GM12872 (cell line): Measurements from ENCODE around the gene CHSY3.

Experiments used
- TF ChIP-seq, protein P1 (sequence below): IDR thresholded peaks from 3 replicates; pipeline ENCODE4 v1.5.1; 2011; ENCODE audit warnings: low read depth, mild to moderate bottlenecking, low read length, moderate library complexity; ENCODE audit not compliant: insufficient read depth

The CHSY3 gene

DNA sequence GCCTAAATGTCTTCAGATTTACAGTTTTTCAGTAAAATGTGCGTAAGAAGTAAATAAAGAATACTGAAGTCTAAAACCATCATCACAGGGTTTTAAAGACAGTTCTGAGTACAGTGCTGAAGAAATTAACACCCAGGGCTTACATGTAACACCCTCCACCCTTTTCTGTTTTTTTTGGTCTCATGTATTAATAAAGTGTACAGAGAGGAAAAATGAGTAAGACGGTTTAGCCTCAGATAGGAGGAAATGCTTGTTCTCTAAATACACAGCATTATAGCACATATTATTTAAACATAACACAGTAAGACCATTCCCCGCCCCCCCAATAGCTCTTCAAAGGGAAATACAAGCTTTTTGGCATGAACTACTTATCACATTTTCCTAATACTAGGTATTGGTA lies 119.3 kb downstream of the CHSY3 start:
- TF ChIP-seq, protein P1, sequence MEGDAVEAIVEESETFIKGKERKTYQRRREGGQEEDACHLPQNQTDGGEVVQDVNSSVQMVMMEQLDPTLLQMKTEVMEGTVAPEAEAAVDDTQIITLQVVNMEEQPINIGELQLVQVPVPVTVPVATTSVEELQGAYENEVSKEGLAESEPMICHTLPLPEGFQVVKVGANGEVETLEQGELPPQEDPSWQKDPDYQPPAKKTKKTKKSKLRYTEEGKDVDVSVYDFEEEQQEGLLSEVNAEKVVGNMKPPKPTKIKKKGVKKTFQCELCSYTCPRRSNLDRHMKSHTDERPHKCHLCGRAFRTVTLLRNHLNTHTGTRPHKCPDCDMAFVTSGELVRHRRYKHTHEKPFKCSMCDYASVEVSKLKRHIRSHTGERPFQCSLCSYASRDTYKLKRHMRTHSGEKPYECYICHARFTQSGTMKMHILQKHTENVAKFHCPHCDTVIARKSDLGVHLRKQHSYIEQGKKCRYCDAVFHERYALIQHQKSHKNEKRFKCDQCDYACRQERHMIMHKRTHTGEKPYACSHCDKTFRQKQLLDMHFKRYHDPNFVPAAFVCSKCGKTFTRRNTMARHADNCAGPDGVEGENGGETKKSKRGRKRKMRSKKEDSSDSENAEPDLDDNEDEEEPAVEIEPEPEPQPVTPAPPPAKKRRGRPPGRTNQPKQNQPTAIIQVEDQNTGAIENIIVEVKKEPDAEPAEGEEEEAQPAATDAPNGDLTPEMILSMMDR: no peak

GRCh38 chr5:130024006-130024405 lies 119.7 kb downstream of the CHSY3 start:
- TF ChIP-seq, protein P1: no peak

DNA sequence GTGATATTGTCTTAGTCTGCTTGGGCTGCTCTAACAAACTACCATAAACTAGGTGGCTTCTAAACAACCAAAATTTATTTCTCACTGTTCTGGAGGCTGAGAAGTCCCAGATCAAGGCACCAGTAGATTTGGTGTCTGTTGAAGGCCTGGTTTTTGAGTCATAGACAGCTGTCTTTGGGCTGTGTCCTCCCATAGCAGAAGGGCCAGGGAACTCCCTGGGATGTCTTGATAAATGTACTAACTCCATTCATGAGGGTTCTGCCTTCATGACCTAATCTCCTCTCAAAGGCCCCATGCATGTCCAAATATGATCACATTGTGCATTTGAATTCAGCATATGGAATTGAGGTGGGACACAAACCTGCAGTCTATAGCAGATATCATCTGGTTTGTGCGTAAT lies 121.2 kb downstream of the CHSY3 start:
- TF ChIP-seq, protein P1: no peak

- TF ChIP-seq, protein P1: no peak
Measured at GRCh38 chr5:130032807-130033206, 128.5 kb downstream of the CHSY3 start.

DNA sequence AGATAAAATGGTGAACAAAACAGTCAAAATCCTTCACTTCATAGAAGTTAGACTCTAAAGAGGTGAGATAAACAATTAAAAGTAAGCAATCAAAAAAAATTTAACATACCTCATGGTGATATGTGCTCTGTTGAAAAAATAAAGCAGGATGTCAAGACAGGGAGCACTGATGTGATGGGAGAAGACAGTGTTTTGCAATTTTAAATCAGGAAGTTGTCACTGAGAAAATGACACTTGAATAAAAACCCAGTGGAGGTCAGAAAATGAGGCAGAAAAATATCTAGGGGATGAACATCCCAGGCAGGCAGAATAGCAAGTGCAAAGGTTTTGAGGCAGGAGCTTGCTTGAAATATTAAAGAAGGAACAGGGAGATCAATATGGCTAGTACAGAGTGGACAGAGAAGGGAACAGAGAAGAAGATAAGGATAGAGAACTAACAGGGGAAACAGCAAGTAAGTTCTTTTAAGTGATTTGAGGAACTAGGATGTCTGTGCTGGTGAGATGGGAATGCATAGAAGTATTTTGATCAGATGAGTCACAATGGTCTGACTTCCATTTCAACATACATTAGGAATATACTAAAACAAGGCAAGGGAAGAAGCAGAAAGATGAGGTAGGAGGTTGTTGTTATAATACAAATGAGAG lies 130.4 kb downstream of the CHSY3 start:
- TF ChIP-seq, protein P1: no peak

GRCh38 chr5:130035388-130035787 lies 131.1 kb downstream of the CHSY3 start:
- TF ChIP-seq, protein P1: no peak

- TF ChIP-seq, protein P1: no peak
Measured at GRCh38 chr5:130037905-130038304, 133.6 kb downstream of the CHSY3 start.

DNA sequence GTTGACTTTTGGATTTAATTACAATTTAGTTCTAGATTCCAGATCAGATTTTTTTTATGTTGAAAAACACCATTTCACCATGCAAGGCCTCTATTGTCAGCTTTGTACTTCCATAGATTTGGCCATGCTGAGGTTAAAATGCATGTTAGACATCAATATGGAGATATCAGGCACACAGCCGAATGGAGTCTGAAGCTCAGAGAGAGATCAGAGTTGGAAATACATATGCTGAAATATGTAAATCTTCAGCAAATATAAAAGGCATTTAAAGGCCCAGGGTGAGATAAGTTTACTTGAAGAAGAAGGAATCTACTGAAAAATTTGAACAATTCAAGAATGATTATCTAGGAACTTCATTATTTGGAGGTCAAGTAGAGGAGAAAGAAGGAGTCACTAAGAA lies 139.6 kb downstream of the CHSY3 start:
- TF ChIP-seq, protein P1: no peak
